Measurements from ENCODE around the gene MPL.

Gene MPL

GRCh38 chr1:43337588-43337987 lies at the start of gene MPL:
Gene MPL (plus strand): TSS chr1:43337818. CDS start chr1:43337849, 31 bp downstream.
- no peak for DNase-seq (ENCODE audit: low spot score)

GRCh38 chr1:43288058-43288784 lies 49.4 kb upstream of the MPL start:
- DNase-seq (ENCODE audit: low spot score), result no peak

GRCh38 chr1:43288785-43289706 lies 48.6 kb upstream of the MPL start:
- DNase-seq (ENCODE audit: low spot score), result no peak

- no peak for DNase-seq (ENCODE audit: low spot score)
Observed at GRCh38 chr1:43292216-43292615, 45.4 kb upstream of the MPL start.

- no peak for DNase-seq (ENCODE audit: low spot score)
Observed at GRCh38 chr1:43292679-43293078, 44.9 kb upstream of the MPL start.

GRCh38 chr1:43293176-43293575 lies 44.4 kb upstream of the MPL start:
- no peak for DNase-seq (ENCODE audit: low spot score)

GRCh38 chr1:43293896-43294760 lies 43.5 kb upstream of the MPL start:
- peak; percentile 64 for DNase-seq (ENCODE audit: low spot score)

DNA sequence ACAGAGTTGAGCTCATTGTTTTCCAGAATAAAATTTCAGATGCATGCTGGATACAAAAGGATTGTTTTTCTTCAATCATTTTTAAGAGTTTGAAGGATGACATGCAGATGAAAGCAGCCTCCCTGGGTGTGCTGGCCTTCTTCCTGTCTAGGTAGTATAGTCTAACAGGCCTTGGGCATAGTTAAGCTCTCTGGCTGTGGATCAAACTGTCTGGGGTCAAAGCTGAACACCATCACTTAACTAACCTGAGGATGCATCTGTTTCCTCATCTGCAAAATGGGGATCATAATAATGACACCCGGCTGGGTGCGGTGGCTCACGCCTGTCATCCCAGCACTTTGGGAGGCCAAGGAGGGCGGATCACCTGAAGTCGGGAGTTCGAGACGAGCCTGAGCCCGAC lies 42.9 kb upstream of the MPL start:
- no peak for DNase-seq (ENCODE audit: low spot score)

DNA sequence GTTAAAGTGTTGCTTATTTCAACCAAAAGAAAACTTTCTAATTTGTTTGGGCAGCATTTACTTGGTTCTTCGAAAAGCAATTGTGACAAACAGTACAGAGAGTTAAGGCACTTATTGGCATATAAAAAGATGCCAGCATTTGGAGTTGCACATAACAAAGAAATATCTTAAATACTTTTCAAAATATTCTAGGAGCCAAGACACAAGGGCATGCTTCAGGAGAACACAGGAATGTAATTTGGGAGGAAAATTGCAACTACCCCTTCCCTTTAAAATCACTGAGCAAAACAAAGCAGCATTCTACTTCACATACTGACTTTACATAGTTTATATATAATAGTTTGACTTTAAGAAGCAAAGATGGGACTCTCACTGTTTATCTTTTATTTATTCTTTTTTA lies 41.4 kb upstream of the MPL start:
- DNase-seq (ENCODE audit: low spot score), result no peak

- DNase-seq (ENCODE audit: low spot score), result no peak
Observed at GRCh38 chr1:43298055-43298454, 39.6 kb upstream of the MPL start.

GRCh38 chr1:43299101-43299500 lies 38.5 kb upstream of the MPL start:
- DNase-seq (ENCODE audit: low spot score), result no peak

- no peak for DNase-seq (ENCODE audit: low spot score)
Observed at GRCh38 chr1:43300378-43301094, 37.1 kb upstream of the MPL start, which contains the start of gene TIE1. Gene TIE1 (plus strand): TSS chr1:43300982. CDS start chr1:43301072, 90 bp downstream.

DNA sequence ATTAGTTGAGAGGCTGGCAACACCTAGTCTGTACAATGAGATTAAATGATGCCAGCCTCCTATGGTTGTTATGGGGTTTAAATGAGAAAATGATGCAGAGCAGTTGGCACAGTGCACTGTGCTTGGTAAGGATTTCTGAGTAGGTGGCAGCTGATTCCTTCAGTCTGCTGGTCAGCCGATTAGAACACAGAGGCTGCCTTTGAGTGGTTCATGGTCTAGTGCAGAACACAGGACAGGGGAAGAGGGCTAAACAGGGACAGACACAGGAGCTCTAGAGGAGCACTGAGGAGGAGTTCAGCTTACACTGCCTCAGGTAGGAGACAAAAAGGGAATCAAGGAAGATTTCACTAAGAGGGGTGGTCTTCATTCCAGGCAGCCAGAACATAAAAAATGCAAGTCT lies 35.4 kb upstream of the MPL start:
- no peak for DNase-seq (ENCODE audit: low spot score)

GRCh38 chr1:43302721-43303470 lies 34.7 kb upstream of the MPL start:
- DNase-seq (ENCODE audit: low spot score), result no peak

DNA sequence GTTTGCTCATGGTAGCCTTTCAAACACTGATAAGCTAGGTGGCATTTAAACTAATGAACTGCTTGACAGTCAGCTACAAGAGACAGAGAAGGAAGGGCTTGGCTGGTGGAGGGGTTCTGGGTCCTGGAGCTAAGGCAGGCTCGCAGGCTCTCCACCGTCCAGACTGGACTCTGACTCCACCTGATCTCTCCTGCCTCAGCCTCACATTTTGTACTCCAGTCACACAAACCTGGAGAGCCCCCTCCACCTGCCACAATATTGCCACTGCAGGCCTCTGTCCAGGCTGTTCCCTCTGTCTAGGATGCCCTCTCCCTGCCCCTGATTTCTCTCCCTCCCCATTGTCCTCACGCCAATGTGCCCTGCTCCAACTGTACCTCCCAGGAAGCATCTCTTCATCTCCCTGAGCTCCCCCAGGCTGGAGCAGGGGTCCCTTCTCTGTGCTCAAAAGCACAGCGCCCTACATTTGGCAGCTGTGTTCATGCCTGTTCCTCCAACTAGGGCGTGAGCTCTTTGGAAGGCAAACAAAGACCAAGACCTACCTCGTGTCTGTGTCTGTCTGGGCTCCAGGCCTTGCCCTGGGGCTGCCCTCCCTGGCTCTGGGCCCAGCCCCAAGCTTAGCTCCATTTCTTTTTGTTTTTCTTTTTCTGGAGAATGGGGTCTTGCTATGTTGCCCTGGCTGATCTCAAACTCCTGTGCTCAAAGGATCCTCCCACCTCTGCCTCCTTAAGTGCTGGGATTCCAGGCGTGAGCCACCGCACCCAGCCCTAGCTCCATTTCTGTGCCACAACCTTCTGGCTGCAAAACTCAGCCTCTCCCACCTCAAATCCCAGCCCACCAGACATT lies 33.9 kb upstream of the MPL start:
- no peak for DNase-seq (ENCODE audit: low spot score)

GRCh38 chr1:43304314-43304681 lies 33.3 kb upstream of the MPL start:
- DNase-seq (ENCODE audit: low spot score), result no peak

DNA sequence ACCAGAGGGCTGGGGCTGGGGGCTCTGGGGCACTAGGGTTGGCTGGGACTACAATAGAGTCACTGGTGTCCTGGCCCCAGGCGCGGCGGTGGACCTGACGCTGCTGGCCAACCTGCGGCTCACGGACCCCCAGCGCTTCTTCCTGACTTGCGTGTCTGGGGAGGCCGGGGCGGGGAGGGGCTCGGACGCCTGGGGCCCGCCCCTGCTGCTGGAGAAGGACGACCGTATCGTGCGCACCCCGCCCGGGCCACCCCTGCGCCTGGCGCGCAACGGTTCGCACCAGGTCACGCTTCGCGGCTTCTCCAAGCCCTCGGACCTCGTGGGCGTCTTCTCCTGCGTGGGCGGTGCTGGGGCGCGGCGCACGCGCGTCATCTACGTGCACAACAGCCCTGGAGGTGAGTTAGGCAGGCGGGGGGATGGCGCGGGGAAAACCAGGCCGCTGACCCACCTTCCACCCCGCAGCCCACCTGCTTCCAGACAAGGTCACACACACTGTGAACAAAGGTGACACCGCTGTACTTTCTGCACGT lies 32.8 kb upstream of the MPL start:
- DNase-seq (ENCODE audit: low spot score), result no peak

GRCh38 chr1:43305461-43305860 lies 32.2 kb upstream of the MPL start:
- no peak for DNase-seq (ENCODE audit: low spot score)

DNA sequence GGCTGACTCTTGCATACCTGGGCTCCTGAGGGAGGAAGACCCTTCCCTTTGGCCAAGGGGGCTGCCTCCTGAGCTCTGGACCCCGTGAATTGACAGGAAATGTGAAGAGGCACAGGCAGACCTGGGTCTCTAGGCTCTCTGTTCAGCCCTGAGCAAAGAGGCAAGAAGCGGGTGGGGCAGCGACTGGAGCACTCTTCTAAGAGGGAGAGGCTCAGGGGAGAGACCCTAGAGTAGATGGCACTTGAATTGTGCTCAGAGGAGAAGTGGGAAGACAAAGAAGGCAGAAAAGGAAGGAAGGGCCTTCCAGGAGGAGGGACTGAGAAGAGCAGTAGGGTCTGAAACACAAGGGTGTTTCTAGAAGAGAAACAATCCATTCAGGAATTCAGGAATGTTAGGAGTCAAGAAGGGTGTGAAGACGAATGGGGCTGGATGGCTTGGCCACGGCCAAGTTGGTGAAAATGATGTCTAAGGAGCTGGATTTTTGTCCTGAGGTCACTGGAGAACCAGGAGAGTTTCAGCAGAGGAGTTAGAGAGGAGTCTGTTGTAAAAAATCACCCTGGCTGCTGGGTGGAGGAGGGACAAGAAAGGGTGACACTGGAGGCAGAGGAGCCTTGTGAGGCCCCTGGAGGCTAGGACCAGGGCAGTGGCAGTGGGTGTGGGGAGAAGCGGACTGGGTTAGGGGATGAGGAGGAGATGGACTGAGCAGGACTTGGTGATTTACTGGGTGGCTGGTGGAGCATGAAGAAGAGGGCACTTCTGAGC lies 31.5 kb upstream of the MPL start:
- DNase-seq (ENCODE audit: low spot score), result no peak

All from LoVo (cell line).